Subcutaneous abdominal adipose tissue (tissue), 5 donors: ENCODE results near the gene BMP7.
"Not testable (repeated sequence)": the region's sequence is repeated elsewhere in the genome, so short reads cannot be mapped to it uniquely, and the experiment has no call there.

Experiments
- H3K27ac ChIP-seq: one replicate; pipeline ENCODE4 v1.7.0; 2013; ENCODE audit warnings: low read depth, mild to moderate bottlenecking, inconsistent platforms, low read length, moderate library complexity
- H3K27me3 ChIP-seq, 5 donors: one replicate each; pipeline ENCODE4 v1.7.0; 2013; ENCODE audit warnings: low read length in 5 of 5, inconsistent platforms in 1 of 5; ENCODE audit not compliant: control insufficient read depth in 5 of 5, insufficient read depth in 4 of 5
- H3K36me3 ChIP-seq, 5 donors: one replicate each; pipeline ENCODE4 v1.7.0; 2013; ENCODE audit warnings: low read length in 5 of 5; ENCODE audit not compliant: control insufficient read depth in 5 of 5, insufficient read depth in 5 of 5
- H3K4me1 ChIP-seq, 5 donors: one replicate each; pipeline ENCODE4 v1.7.0; 2013; ENCODE audit warnings: low read length in 5 of 5, mild to moderate bottlenecking in 3 of 5, moderate library complexity in 1 of 5; ENCODE audit not compliant: control insufficient read depth in 5 of 5, insufficient read depth in 5 of 5
- H3K4me3 ChIP-seq, 5 donors: one replicate each; pipeline ENCODE4 v1.7.0; 2013; ENCODE audit warnings: low read length in 5 of 5, low read depth in 1 of 5
- H3K9ac ChIP-seq, 5 donors: one replicate each; pipeline ENCODE4 v1.7.0; 2013; ENCODE audit warnings: low read length in 5 of 5, mild to moderate bottlenecking in 4 of 5, moderate library complexity in 3 of 5
- H3K9me3 ChIP-seq, 5 donors: one replicate each; pipeline ENCODE4 v1.7.0; 2013; ENCODE audit warnings: low read length in 5 of 5; ENCODE audit not compliant: control insufficient read depth in 5 of 5
- donor health status: healthy.
- donor health status: healthy.
- donor health status: healthy.
- donor health status: healthy.
- donor health status: healthy.

The BMP7 gene

GRCh38 chr20:57289391-57290177 is 23.1 kb upstream of the BMP7 start:
- Histone ChIP-seq H3K4me1 (peaks cover 0 to 18% (median 14%) of the 10 kb centered on the region in 5 donors), H3K27me3 (peaks cover 0 to 55% (median 46%) of the 10 kb centered on the region in 5 donors), H3K4me3 (no peak overlapping the region), H3K9me3 (no peaks in the 10 kb centered on the region), H3K27ac (no peak overlapping the region), H3K9ac (no peak overlapping the region), H3K36me3 (no peaks in the 10 kb centered on the region)

GRCh38 chr20:57288651-57289277 is 22.3 kb upstream of the BMP7 start:
- Histone ChIP-seq H3K27me3 (peaks cover 0 to 62% (median 46%) of the 10 kb centered on the region in 5 donors), H3K4me1 (peaks cover 0 to 18% (median 14%) of the 10 kb centered on the region in 5 donors), H3K9ac (no peak overlapping the region), H3K4me3 (no peak overlapping the region), H3K9me3 (no peaks in the 10 kb centered on the region), H3K27ac (no peak overlapping the region), H3K36me3 (no peaks in the 10 kb centered on the region)

- no peaks in the 10 kb centered on the region for H3K9me3 ChIP-seq
- H3K27me3 ChIP-seq = peaks cover 3 to 63% (median 44%) of the 10 kb centered on the region in 5 donors
- H3K27ac ChIP-seq = no peak overlapping the region
- H3K9ac ChIP-seq = no peak overlapping the region
- H3K36me3 ChIP-seq = no peaks in the 10 kb centered on the region
- H3K4me3 ChIP-seq = no peak overlapping the region
- H3K4me1 ChIP-seq = peaks cover 0 to 18% (median 14%) of the 10 kb centered on the region in 5 donors
Observed at GRCh38 chr20:57287901-57288300, 21.5 kb upstream of the BMP7 start.

- Histone ChIP-seq H3K36me3 (no peaks in the 10 kb centered on the region), H3K9me3 (no peaks in the 10 kb centered on the region), H3K4me3 (no peak overlapping the region), H3K27ac (no peak overlapping the region), H3K9ac (no peak overlapping the region), H3K4me1 (peaks cover 0 to 18% (median 14%) of the 10 kb centered on the region in 5 donors), H3K27me3 (peaks cover 3 to 63% (median 39%) of the 10 kb centered on the region in 5 donors)
Observed at GRCh38 chr20:57287007-57287880, 20.8 kb upstream of the BMP7 start.

- Histone ChIP-seq H3K4me1 (peaks cover 0 to 13% (median 12%) of the 10 kb centered on the region in 5 donors), H3K27ac (no peak overlapping the region), H3K36me3 (no peaks in the 10 kb centered on the region), H3K9ac (no peak overlapping the region), H3K27me3 (peaks cover 5 to 46% (median 26%) of the 10 kb centered on the region in 5 donors), H3K9me3 (no peaks in the 10 kb centered on the region), H3K4me3 (no peak overlapping the region)
Observed at GRCh38 chr20:57283860-57284259, 17.4 kb upstream of the BMP7 start.

- Histone ChIP-seq H3K27ac (no peak overlapping the region), H3K4me3 (no peak overlapping the region), H3K27me3 (peaks cover 5 to 40% (median 25%) of the 10 kb centered on the region in 5 donors), H3K9ac (no peak overlapping the region), H3K4me1 (peaks cover 0 to 3% (median 1%) of the 10 kb centered on the region in 5 donors), H3K9me3 (no peaks in the 10 kb centered on the region), H3K36me3 (no peaks in the 10 kb centered on the region)
Observed at GRCh38 chr20:57282670-57283361, 16.4 kb upstream of the BMP7 start.

- H3K27me3 ChIP-seq = peaks cover 5 to 32% (median 22%) of the 10 kb centered on the region in 5 donors
- H3K4me1 ChIP-seq = no peaks in the 10 kb centered on the region
- no peak overlapping the region for H3K9ac ChIP-seq
- no peak overlapping the region for H3K27ac ChIP-seq
- no peak overlapping the region for H3K4me3 ChIP-seq
- H3K36me3 ChIP-seq = no peaks in the 10 kb centered on the region
- H3K9me3 ChIP-seq = no peaks in the 10 kb centered on the region
Observed at GRCh38 chr20:57281900-57282299, 15.5 kb upstream of the BMP7 start.

- Histone ChIP-seq H3K27me3 (peaks cover 4 to 24% (median 20%) of the 10 kb centered on the region in 5 donors), H3K36me3 (no peaks in the 10 kb centered on the region), H3K9me3 (no peaks in the 10 kb centered on the region), H3K4me1 (no peaks in the 10 kb centered on the region), H3K27ac (no peak overlapping the region), H3K4me3 (no peak overlapping the region), H3K9ac (no peak overlapping the region)
Observed at GRCh38 chr20:57280221-57280620, 13.8 kb upstream of the BMP7 start.

GRCh38 chr20:57279548-57279947 is 13.1 kb upstream of the BMP7 start:
- not testable (repeated sequence) for H3K4me3 ChIP-seq, H3K27ac ChIP-seq, H3K9me3 ChIP-seq, H3K9ac ChIP-seq, H3K4me1 ChIP-seq, H3K36me3 ChIP-seq
- peaks cover 4 to 29% (median 16%) of the 10 kb centered on the region in 5 donors for H3K27me3 ChIP-seq
